ENCODE data around the gene NLRC5. TPM values are rescaled to one million over a fixed set of nuclear protein-coding genes. Genes with fewer than 3 reads are reported as not detected.
A peak's percentile ranks its signal among the peaks of the same experiment; 100 is the strongest.

NLRC5 gene
- total and polyA plus RNA-seq, 5 donors from 2014 or later = 75.3 to 842 (median 98.2) TPM

- Mint-ChIP-seq H3K36me3 (peaks cover 16% of the 10 kb centered on the region), H3K9me3 (no peaks in the 10 kb centered on the region)
Measured at GRCh38 chr16:57081744-57082143, 92.4 kb downstream of the NLRC5 start.

GRCh38 chr16:57082664-57083063, 93.3 kb downstream of the NLRC5 start:
- Mint-ChIP-seq H3K4me1 (peaks cover 0 to 19% (median 12%) of the 10 kb centered on the region in 4 donors), H3K27ac (peak overlapping the region in 1 of 3 donors; percentile 88), H3K4me3 (peak overlapping the region in 1 of 4 donors; percentile 58), H3K9me3 (no peaks in the 10 kb centered on the region), H3K27me3 (peaks cover 4% of the 10 kb centered on the region), H3K36me3 (peaks cover 13% of the 10 kb centered on the region)
- H3K27me3 ChIP-seq (ENCODE audit: control insufficient read depth, insufficient read depth, low read length) = no peaks in the 10 kb centered on the region
- H3K4me1 ChIP-seq (ENCODE audit: control insufficient read depth, insufficient read depth, low read length, poor library complexity, severe bottlenecking) = peaks cover 17% of the 10 kb centered on the region
- peak overlapping the region; percentile 74 for H3K27ac ChIP-seq (ENCODE audit: insufficient read depth, low read length, poor library complexity, severe bottlenecking)
- DNase-seq (no peak), ATAC-seq (ENCODE audit: low read depth in 2 of 2) (no peak)
- peaks cover 59% of the 10 kb centered on the region for H3K36me3 ChIP-seq (ENCODE audit: control insufficient read depth, insufficient read depth, low read length)
- no peak overlapping the region for H3K4me3 ChIP-seq (ENCODE audit: low read depth, low read length)
- H3K9me3 ChIP-seq (ENCODE audit: control insufficient read depth in 2 of 2, low read length in 2 of 2) = no peaks in the 10 kb centered on the region

More at GRCh38 chr16:57081744-57082143, 92.4 kb downstream of the NLRC5 start:
- Histone ChIP-seq H3K4me3 (ENCODE audit: low read depth, low read length) (no peak overlapping the region), H3K9me3 (ENCODE audit: control insufficient read depth in 2 of 2, low read length in 2 of 2) (no peaks in the 10 kb centered on the region), H3K36me3 (ENCODE audit: control insufficient read depth, insufficient read depth, low read length) (peaks cover 67% of the 10 kb centered on the region), H3K27me3 (ENCODE audit: control insufficient read depth, insufficient read depth, low read length) (no peaks in the 10 kb centered on the region), H3K27ac (ENCODE audit: insufficient read depth, low read length, poor library complexity, severe bottlenecking) (no peak overlapping the region), H3K4me1 (ENCODE audit: control insufficient read depth, insufficient read depth, low read length, poor library complexity, severe bottlenecking) (peaks cover 17% of the 10 kb centered on the region)
- Mint-ChIP-seq H3K27ac (no peak overlapping the region), H3K4me3 (no peak overlapping the region), H3K27me3 (no peaks in the 10 kb centered on the region), H3K4me1 (peaks cover 0 to 19% (median 13%) of the 10 kb centered on the region in 4 donors)
- ATAC-seq (ENCODE audit: low read depth in 2 of 2) = no peak
- no peak for DNase-seq

GRCh38 chr16:57083485-57084126, 94.2 kb downstream of the NLRC5 start:
- ATAC-seq (ENCODE audit: low read depth in 2 of 2) (peak in 1 of 2 donors; percentile 8), DNase-seq (no peak)
- Mint-ChIP-seq H3K27ac (peak overlapping the region; percentile 69 to 89 (median 88)), H3K4me3 (peak overlapping the region in 2 of 4 donors; percentile 35 to 58), H3K27me3 (peaks cover 8% of the 10 kb centered on the region), H3K9me3 (no peaks in the 10 kb centered on the region), H3K4me1 (peaks cover 0 to 19% (median 12%) of the 10 kb centered on the region in 4 donors), H3K36me3 (peaks cover 13% of the 10 kb centered on the region)
- peaks cover 50% of the 10 kb centered on the region for H3K36me3 ChIP-seq (ENCODE audit: control insufficient read depth, insufficient read depth, low read length)
- H3K4me1 ChIP-seq (ENCODE audit: control insufficient read depth, insufficient read depth, low read length, poor library complexity, severe bottlenecking) = peaks cover 17% of the 10 kb centered on the region
- H3K27me3 ChIP-seq (ENCODE audit: control insufficient read depth, insufficient read depth, low read length) = no peaks in the 10 kb centered on the region
- peak overlapping the region; percentile 74 for H3K27ac ChIP-seq (ENCODE audit: insufficient read depth, low read length, poor library complexity, severe bottlenecking)
- H3K9me3 ChIP-seq (ENCODE audit: control insufficient read depth in 2 of 2, low read length in 2 of 2) = no peaks in the 10 kb centered on the region
- H3K4me3 ChIP-seq (ENCODE audit: low read depth, low read length) = no peak overlapping the region

GRCh38 chr16:57084257-57084770, 95.0 kb downstream of the NLRC5 start:
- DNase-seq = peak; percentile 57 to 87 (median 82)
- Mint-ChIP-seq H3K4me1 (peaks cover 0 to 19% (median 12%) of the 10 kb centered on the region in 4 donors), H3K9me3 (no peaks in the 10 kb centered on the region), H3K4me3 (peak overlapping the region in 1 of 4 donors; percentile 35), H3K27ac (peak overlapping the region; percentile 69 to 89 (median 88)), H3K36me3 (peaks cover 13% of the 10 kb centered on the region), H3K27me3 (peaks cover 15% of the 10 kb centered on the region)
- H3K4me1 ChIP-seq (ENCODE audit: control insufficient read depth, insufficient read depth, low read length, poor library complexity, severe bottlenecking) = peaks cover 17% of the 10 kb centered on the region
- H3K4me3 ChIP-seq (ENCODE audit: low read depth, low read length) = no peak overlapping the region
- peaks cover 43% of the 10 kb centered on the region for H3K36me3 ChIP-seq (ENCODE audit: control insufficient read depth, insufficient read depth, low read length)
- peak; percentile 82 to 88 for ATAC-seq (ENCODE audit: low read depth in 2 of 2)
- peak overlapping the region; percentile 74 for H3K27ac ChIP-seq (ENCODE audit: insufficient read depth, low read length, poor library complexity, severe bottlenecking)
- no peaks in the 10 kb centered on the region for H3K9me3 ChIP-seq (ENCODE audit: control insufficient read depth in 2 of 2, low read length in 2 of 2)
- H3K27me3 ChIP-seq (ENCODE audit: control insufficient read depth, insufficient read depth, low read length) = no peaks in the 10 kb centered on the region

- Mint-ChIP-seq H3K4me3 (no peak overlapping the region), H3K36me3 (peaks cover 10% of the 10 kb centered on the region), H3K4me1 (peaks cover 0 to 16% (median 11%) of the 10 kb centered on the region in 4 donors), H3K9me3 (no peaks in the 10 kb centered on the region), H3K27ac (peak overlapping the region in 1 of 3 donors; percentile 88), H3K27me3 (peaks cover 22% of the 10 kb centered on the region)
- H3K9me3 ChIP-seq (ENCODE audit: control insufficient read depth in 2 of 2, low read length in 2 of 2) = no peaks in the 10 kb centered on the region
- peaks cover 17% of the 10 kb centered on the region for H3K4me1 ChIP-seq (ENCODE audit: control insufficient read depth, insufficient read depth, low read length, poor library complexity, severe bottlenecking)
- no peak overlapping the region for H3K27ac ChIP-seq (ENCODE audit: insufficient read depth, low read length, poor library complexity, severe bottlenecking)
- no peaks in the 10 kb centered on the region for H3K27me3 ChIP-seq (ENCODE audit: control insufficient read depth, insufficient read depth, low read length)
- H3K4me3 ChIP-seq (ENCODE audit: low read depth, low read length) = no peak overlapping the region
- ATAC-seq (ENCODE audit: low read depth in 2 of 2) (no peak), DNase-seq (no peak)
- H3K36me3 ChIP-seq (ENCODE audit: control insufficient read depth, insufficient read depth, low read length) = peaks cover 36% of the 10 kb centered on the region
Measured at GRCh38 chr16:57084996-57085395, 95.6 kb downstream of the NLRC5 start.

- Mint-ChIP-seq H3K27ac (no peak overlapping the region), H3K36me3 (peaks cover 6% of the 10 kb centered on the region), H3K4me1 (peaks cover 8 to 21% (median 11%) of the 10 kb centered on the region in 4 donors), H3K9me3 (no peaks in the 10 kb centered on the region), H3K4me3 (peak overlapping the region in 2 of 4 donors; percentile 16 to 53), H3K27me3 (peaks cover 39% of the 10 kb centered on the region)
- H3K9me3 ChIP-seq (ENCODE audit: control insufficient read depth in 2 of 2, low read length in 2 of 2) = no peaks in the 10 kb centered on the region
- no peak overlapping the region for H3K27ac ChIP-seq (ENCODE audit: insufficient read depth, low read length, poor library complexity, severe bottlenecking)
- ATAC-seq (ENCODE audit: low read depth in 2 of 2) (no peak), DNase-seq (no peak)
- H3K27me3 ChIP-seq (ENCODE audit: control insufficient read depth, insufficient read depth, low read length) = peaks cover 4% of the 10 kb centered on the region
- peaks cover 18% of the 10 kb centered on the region for H3K36me3 ChIP-seq (ENCODE audit: control insufficient read depth, insufficient read depth, low read length)
- peaks cover 19% of the 10 kb centered on the region for H3K4me1 ChIP-seq (ENCODE audit: control insufficient read depth, insufficient read depth, low read length, poor library complexity, severe bottlenecking)
- no peak overlapping the region for H3K4me3 ChIP-seq (ENCODE audit: low read depth, low read length)
Measured at GRCh38 chr16:57087003-57087402, 97.6 kb downstream of the NLRC5 start.

- Mint-ChIP-seq H3K9me3 (no peaks in the 10 kb centered on the region), H3K27me3 (peaks cover 39% of the 10 kb centered on the region), H3K36me3 (no peaks in the 10 kb centered on the region), H3K4me1 (peaks cover 4 to 17% (median 7%) of the 10 kb centered on the region in 4 donors), H3K27ac (no peak overlapping the region), H3K4me3 (peak overlapping the region in 2 of 4 donors; percentile 58 to 67)
- DNase-seq (no peak), ATAC-seq (ENCODE audit: low read depth in 2 of 2) (no peak)
- no peaks in the 10 kb centered on the region for H3K36me3 ChIP-seq (ENCODE audit: control insufficient read depth, insufficient read depth, low read length)
- no peak overlapping the region for H3K27ac ChIP-seq (ENCODE audit: insufficient read depth, low read length, poor library complexity, severe bottlenecking)
- H3K27me3 ChIP-seq (ENCODE audit: control insufficient read depth, insufficient read depth, low read length) = peaks cover 9% of the 10 kb centered on the region
- peaks cover 19% of the 10 kb centered on the region for H3K4me1 ChIP-seq (ENCODE audit: control insufficient read depth, insufficient read depth, low read length, poor library complexity, severe bottlenecking)
- no peak overlapping the region for H3K4me3 ChIP-seq (ENCODE audit: low read depth, low read length)
- no peaks in the 10 kb centered on the region for H3K9me3 ChIP-seq (ENCODE audit: control insufficient read depth in 2 of 2, low read length in 2 of 2)
Measured at GRCh38 chr16:57089406-57089805, 100.0 kb downstream of the NLRC5 start.
